DND-41 (cell line): ENCODE data around the gene SLC22A3.

ENCODE experiments used
- ATAC-seq: fragments of 200-7000 bp; cut with Tn5 transposase; 3 replicates; pipeline ENCODE4 v1.9.1; 2021; ENCODE audit warnings: low read depth; ENCODE audit not compliant: insufficient read depth
- DNase-seq: peaks from one replicate; pipeline ENCODE4 v3.0.0-alpha.2; 2020
- H2AFZ ChIP-seq: 2 replicates; pipeline ENCODE4 v1.6.0; 2012; ENCODE audit warnings: low read depth, low read length
- H3K27ac ChIP-seq: 2 replicates; pipeline ENCODE4 v1.5.1; 2012; ENCODE audit warnings: low read length, inconsistent platforms
- H3K27me3 ChIP-seq: fragments of 200-600 bp; sonication (generic); 2 replicates; pipeline ENCODE4 v1.6.0; 2012; ENCODE audit warnings: low read length, mild to moderate bottlenecking, inconsistent platforms; ENCODE audit not compliant: insufficient read depth, poor library complexity
- H3K36me3 ChIP-seq: 2 replicates; pipeline ENCODE4 v1.5.1; 2012; ENCODE audit warnings: low read length, inconsistent platforms; ENCODE audit not compliant: insufficient read depth
- H3K4me1 ChIP-seq: 2 replicates; pipeline ENCODE4 v1.5.1; 2012; ENCODE audit warnings: mild to moderate bottlenecking, low read length; ENCODE audit not compliant: insufficient read depth
- H3K4me2 ChIP-seq: 2 replicates; pipeline ENCODE4 v1.6.0; 2012; ENCODE audit warnings: mild to moderate bottlenecking, moderate library complexity, low read length, inconsistent platforms; ENCODE audit not compliant: insufficient read depth
- H3K4me3 ChIP-seq, 2 experiments: fragments of 200-600 bp in 1 of 2; shearing (Covaris generic) in 1 of 2; 2 replicates each; pipeline ENCODE4 v1.5.1; 2012 to 2016; ENCODE audit warnings: inconsistent platforms in 2 of 2, low read length in 2 of 2, mild to moderate bottlenecking in 2 of 2, low read depth in 1 of 2, moderate library complexity in 1 of 2
- H3K79me2 ChIP-seq: 2 replicates; pipeline ENCODE4 v1.6.0; 2012; ENCODE audit warnings: low read length, inconsistent platforms; ENCODE audit not compliant: insufficient read depth
- H3K9ac ChIP-seq: 2 replicates; pipeline ENCODE4 v1.6.0; 2012; ENCODE audit warnings: low read depth, mild to moderate bottlenecking, inconsistent platforms, low read length, moderate library complexity
- H3K9me3 ChIP-seq: 2 replicates; pipeline ENCODE4 v1.5.1; 2012; ENCODE audit warnings: low read length, moderate library complexity, mild to moderate bottlenecking, inconsistent platforms; ENCODE audit not compliant: insufficient read depth, severe bottlenecking
- H4K20me1 ChIP-seq: 2 replicates; pipeline ENCODE4 v1.6.0; 2012; ENCODE audit warnings: low read length; ENCODE audit not compliant: insufficient read depth
- EZH2 ChIP-seq: IDR thresholded peaks from 3 replicates; pipeline ENCODE4 v1.6.1; 2012; ENCODE audit warnings: borderline replicate concordance, low read depth, mild to moderate bottlenecking, moderate library complexity, low read length, inconsistent platforms; ENCODE audit not compliant: severe bottlenecking
- TF ChIP-seq, protein P1 (sequence below): IDR thresholded peaks from 2 replicates; pipeline ENCODE4 v1.5.1; 2012; ENCODE audit warnings: borderline replicate concordance, low read length, moderate library complexity, mild to moderate bottlenecking; ENCODE audit not compliant: poor library complexity, severe bottlenecking; ENCODE audit errors: extremely low read depth

The SLC22A3 gene

DNA sequence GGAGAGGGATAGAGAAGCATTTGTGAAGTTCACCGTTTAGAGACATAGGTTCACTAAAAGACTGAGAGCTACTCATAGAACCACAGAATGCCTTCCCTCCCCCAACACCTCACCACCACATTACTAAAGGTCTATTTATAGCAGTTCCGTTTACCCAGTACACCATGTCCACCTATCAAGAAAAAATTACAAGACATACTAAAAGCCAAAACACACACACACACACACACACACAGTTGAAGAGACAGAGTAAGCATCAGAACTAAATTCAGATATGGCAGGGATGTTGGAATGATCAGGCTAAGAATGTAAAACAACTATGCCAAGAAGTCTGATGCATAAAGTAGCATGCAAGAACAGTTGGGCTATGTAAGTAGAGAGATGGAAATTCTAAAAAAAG, 52.3 kb downstream of the SLC22A3 start:
- H4K20me1 ChIP-seq = no peaks in the 10 kb centered on the region
- H3K36me3 ChIP-seq = no peaks in the 10 kb centered on the region
- H3K79me2 ChIP-seq = no peaks in the 10 kb centered on the region
- H3K27me3 ChIP-seq = no peaks in the 10 kb centered on the region
- H3K9me3 ChIP-seq = no peaks in the 10 kb centered on the region
- H3K27ac ChIP-seq = no peak overlapping the region
- H2AFZ ChIP-seq = no peak overlapping the region
- ATAC-seq (no peak), DNase-seq (no peak)
- TF ChIP-seq EZH2 = no peak
- TF ChIP-seq, protein P1, sequence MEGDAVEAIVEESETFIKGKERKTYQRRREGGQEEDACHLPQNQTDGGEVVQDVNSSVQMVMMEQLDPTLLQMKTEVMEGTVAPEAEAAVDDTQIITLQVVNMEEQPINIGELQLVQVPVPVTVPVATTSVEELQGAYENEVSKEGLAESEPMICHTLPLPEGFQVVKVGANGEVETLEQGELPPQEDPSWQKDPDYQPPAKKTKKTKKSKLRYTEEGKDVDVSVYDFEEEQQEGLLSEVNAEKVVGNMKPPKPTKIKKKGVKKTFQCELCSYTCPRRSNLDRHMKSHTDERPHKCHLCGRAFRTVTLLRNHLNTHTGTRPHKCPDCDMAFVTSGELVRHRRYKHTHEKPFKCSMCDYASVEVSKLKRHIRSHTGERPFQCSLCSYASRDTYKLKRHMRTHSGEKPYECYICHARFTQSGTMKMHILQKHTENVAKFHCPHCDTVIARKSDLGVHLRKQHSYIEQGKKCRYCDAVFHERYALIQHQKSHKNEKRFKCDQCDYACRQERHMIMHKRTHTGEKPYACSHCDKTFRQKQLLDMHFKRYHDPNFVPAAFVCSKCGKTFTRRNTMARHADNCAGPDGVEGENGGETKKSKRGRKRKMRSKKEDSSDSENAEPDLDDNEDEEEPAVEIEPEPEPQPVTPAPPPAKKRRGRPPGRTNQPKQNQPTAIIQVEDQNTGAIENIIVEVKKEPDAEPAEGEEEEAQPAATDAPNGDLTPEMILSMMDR = no peak
- H3K4me2 ChIP-seq = no peak overlapping the region
- H3K9ac ChIP-seq = no peak overlapping the region
- no peaks in the 10 kb centered on the region for H3K4me1 ChIP-seq
- H3K4me3 ChIP-seq = no peak overlapping the region

DNA sequence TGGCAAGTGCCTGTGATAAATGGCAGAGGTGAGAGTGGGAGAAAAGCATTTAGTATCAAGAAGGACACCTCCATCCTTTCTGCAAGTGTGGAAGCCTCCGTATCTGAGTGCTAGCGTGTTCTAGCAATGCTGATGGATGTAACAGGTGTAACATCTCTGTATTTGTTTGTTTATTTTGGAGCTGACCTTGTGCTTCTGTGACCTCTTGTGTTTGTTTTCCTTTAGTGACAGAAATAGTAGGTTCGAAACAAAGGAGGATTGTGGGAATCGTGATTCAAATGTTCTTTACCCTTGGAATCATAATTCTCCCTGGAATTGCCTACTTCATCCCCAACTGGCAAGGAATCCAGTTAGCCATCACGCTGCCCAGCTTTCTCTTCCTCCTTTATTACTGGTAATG, 60.4 kb downstream of the SLC22A3 start:
- H3K27me3 ChIP-seq = peaks cover 6% of the 10 kb centered on the region
- no peaks in the 10 kb centered on the region for H3K4me1 ChIP-seq
- no peak overlapping the region for H3K4me2 ChIP-seq
- ATAC-seq (no peak), DNase-seq (no peak)
- H3K9ac ChIP-seq = no peak overlapping the region
- no peaks in the 10 kb centered on the region for H3K79me2 ChIP-seq
- H2AFZ ChIP-seq = no peak overlapping the region
- H3K9me3 ChIP-seq = no peaks in the 10 kb centered on the region
- no peak overlapping the region for H3K27ac ChIP-seq
- H3K4me3 ChIP-seq = no peak overlapping the region
- no peaks in the 10 kb centered on the region for H3K36me3 ChIP-seq
- H4K20me1 ChIP-seq = no peaks in the 10 kb centered on the region
- TF ChIP-seq EZH2 = no peak
- TF ChIP-seq, protein P1 = no peak

DNA sequence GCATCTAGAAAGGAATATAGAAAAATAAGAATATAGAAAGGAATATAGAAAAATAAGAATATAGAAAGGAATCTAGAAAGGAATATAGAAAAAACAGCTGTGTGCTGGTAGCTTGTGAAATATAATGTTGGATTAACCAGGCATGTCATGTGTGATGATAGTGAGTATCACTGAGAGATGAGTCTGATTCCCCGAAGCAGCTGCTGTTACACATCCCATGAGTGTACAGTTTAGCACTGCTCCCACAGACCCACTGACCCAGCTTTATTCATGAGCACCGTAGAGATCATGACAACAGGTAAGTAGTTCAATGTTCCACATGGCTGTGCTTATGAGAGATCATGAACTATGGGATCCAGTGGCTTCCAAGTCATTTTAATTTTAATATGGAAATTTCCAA, 64.8 kb downstream of the SLC22A3 start:
- ATAC-seq (no peak), DNase-seq (no peak)
- no peak overlapping the region for H3K27ac ChIP-seq
- no peak overlapping the region for H3K9ac ChIP-seq
- H3K4me2 ChIP-seq = no peak overlapping the region
- no peak overlapping the region for H3K4me3 ChIP-seq
- H3K4me1 ChIP-seq = no peaks in the 10 kb centered on the region
- TF ChIP-seq, protein P1 = no peak
- TF ChIP-seq EZH2 = no peak
- no peaks in the 10 kb centered on the region for H4K20me1 ChIP-seq
- no peaks in the 10 kb centered on the region for H3K79me2 ChIP-seq
- no peaks in the 10 kb centered on the region for H3K27me3 ChIP-seq
- H2AFZ ChIP-seq = no peak overlapping the region
- H3K9me3 ChIP-seq = no peaks in the 10 kb centered on the region
- H3K36me3 ChIP-seq = no peaks in the 10 kb centered on the region

DNA sequence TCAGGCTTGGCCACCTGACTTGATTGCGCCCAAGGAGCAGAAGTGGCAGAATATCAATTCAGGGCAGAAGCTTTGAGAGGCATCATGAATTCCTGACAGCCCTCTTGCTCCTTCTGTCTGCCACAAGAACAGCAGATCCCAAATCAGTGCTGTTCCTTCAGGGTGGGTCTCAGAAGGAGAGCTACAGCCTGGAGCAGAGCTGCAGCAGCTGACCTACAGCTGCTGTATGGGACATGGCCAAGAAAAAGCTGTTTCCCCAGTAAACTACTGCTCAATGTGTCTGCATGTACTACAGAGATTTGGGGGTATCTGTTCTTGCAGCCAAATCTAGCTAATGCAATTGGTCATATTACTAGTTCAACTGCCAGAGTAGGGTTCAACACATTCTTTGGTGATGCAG, 69.0 kb downstream of the SLC22A3 start:
- ATAC-seq = no peak
- H4K20me1 ChIP-seq = no peaks in the 10 kb centered on the region
- no peak overlapping the region for H2AFZ ChIP-seq
- no peaks in the 10 kb centered on the region for H3K4me1 ChIP-seq
- no peaks in the 10 kb centered on the region for H3K79me2 ChIP-seq
- no peak overlapping the region for H3K27ac ChIP-seq
- no peaks in the 10 kb centered on the region for H3K36me3 ChIP-seq
- no peaks in the 10 kb centered on the region for H3K9me3 ChIP-seq
- no peak for TF ChIP-seq EZH2
- TF ChIP-seq, protein P1 = no peak
- no peak overlapping the region for H3K4me2 ChIP-seq
- H3K9ac ChIP-seq = no peak overlapping the region
- H3K4me3 ChIP-seq = no peak overlapping the region
- H3K27me3 ChIP-seq = no peaks in the 10 kb centered on the region
- DNase-seq = no peak
